Measurements from ENCODE around the gene TMEM203. TPM values are rescaled to one million over a fixed set of nuclear protein-coding genes. Genes with fewer than 3 reads are reported as not detected.

Gene TMEM203
- total RNA-seq, 1 donor from 2014 or later, result 36.5 TPM

DNA sequence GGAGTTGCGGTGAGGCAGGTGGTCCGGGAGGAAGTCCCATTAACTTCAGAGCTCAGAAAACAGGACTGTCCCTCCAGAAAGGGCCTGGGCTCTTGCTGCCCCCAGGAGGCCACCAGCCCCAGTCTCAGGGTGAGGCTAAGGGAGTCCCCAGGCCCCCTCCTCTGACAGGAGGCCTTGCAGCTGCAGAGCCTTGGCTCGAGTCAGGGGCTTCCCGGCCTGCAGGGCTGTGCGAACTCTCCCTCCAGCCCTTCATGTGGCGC is 42.4 kb upstream of the TMEM203 start:
- Mint-ChIP-seq H3K4me1 (ENCODE audit: low read depth, unreplicated experiment) (peaks cover under 1% of the 10 kb centered on the region), H3K36me3 (ENCODE audit: unreplicated experiment) (no peaks in the 10 kb centered on the region), H3K4me3 (ENCODE audit: unreplicated experiment) (no peak overlapping the region), H3K27me3 (ENCODE audit: unreplicated experiment) (peaks cover 1% of the 10 kb centered on the region), H3K27ac (ENCODE audit: unreplicated experiment) (no peak overlapping the region), H3K9me3 (ENCODE audit: unreplicated experiment) (no peaks in the 10 kb centered on the region)
- TF ChIP-seq, protein P1, sequence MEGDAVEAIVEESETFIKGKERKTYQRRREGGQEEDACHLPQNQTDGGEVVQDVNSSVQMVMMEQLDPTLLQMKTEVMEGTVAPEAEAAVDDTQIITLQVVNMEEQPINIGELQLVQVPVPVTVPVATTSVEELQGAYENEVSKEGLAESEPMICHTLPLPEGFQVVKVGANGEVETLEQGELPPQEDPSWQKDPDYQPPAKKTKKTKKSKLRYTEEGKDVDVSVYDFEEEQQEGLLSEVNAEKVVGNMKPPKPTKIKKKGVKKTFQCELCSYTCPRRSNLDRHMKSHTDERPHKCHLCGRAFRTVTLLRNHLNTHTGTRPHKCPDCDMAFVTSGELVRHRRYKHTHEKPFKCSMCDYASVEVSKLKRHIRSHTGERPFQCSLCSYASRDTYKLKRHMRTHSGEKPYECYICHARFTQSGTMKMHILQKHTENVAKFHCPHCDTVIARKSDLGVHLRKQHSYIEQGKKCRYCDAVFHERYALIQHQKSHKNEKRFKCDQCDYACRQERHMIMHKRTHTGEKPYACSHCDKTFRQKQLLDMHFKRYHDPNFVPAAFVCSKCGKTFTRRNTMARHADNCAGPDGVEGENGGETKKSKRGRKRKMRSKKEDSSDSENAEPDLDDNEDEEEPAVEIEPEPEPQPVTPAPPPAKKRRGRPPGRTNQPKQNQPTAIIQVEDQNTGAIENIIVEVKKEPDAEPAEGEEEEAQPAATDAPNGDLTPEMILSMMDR (IDR thresholded peaks at IDR 0.05; ENCODE audit: partially characterized antibody, unreplicated experiment), result no peak
- DNase-seq, result no peak

DNA sequence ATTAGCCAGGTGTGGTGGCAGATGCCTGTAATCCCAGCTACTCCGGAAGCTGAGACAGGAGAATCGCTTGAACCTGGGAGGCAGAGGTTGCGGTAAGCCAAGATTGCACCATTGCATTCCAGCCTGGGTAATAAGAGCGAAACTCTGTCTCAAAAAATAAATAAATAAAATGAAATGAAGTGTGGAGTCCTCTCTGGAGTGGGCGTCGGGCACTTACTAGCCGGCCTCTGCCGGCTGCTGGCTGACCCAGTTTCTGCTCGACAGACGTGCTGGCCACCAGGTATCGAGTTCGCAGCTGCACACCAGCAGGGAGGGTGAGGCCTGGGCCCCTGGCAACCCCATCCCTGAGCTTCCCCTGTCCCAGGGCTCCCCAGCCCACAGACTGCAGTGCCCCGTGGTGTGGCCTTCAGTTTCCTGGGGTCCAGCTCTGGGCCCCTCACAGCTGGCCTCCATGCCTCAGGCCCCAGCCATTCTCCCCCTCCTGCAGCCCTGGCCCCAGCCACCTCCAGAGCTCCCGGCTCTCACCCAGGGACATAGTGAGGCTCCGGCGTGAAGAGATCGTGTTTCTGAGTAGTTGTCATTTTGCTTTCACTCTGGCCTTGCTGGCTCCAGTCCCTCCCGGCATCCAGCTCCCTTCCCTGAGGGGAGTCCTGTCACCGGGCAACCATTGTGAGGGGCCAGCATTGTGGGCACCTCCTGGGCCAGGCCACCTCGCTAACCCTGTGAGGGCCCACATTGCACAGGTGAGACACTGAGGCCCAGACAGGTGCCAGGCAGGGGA is 41.9 kb upstream of the TMEM203 start:
- TF ChIP-seq, protein P1 (IDR thresholded peaks at IDR 0.05; ENCODE audit: partially characterized antibody, unreplicated experiment), result no peak

DNA sequence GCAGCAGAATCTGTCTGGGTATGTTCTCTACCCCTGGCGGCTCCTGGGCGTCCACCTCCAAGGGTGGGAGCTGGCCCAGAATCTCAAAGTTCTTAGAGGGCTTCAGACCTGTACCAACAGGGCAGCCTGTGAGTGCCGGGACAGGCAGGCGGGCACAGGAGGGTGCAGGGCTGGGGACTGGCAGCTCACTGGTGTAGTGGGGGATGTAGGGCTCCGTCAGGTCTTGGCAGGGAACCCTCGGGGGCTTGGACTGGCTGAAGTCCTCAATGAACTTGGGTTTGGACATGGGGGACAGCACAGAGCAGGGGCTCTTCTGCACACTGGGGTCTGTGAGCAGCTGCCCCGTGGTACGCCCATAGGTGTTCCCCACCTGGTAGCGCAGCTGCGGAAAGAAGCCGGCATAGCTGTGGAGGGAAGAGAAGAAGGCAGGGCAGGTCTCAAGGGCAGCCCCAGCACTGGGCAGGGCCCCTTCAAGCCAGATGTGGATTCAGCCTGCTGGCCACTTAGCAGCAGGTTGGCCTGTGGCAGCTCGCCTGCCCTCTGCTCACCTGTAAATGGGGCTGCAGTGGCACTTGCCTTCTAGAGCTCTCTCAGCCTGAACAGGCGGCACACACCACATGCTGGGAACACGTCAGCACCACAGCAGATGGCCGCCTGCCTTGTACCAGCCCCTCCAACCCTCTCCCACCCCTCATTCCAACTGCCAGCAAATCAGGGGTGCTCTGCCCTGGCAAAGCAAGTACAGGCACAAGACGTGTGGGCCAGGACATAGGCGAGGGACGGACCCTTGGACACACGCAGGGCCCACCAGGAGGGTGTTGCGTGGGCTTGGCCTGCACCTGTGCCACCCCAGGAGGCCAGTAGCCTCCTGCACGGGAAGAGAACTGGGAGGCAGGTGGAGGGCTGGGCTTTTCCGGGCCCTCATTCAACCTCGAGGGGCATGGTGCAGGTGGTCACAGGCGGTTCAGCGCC is 40.3 kb upstream of the TMEM203 start:
- no peaks in the 10 kb centered on the region for H3K36me3 Mint-ChIP-seq (ENCODE audit: unreplicated experiment)
- H3K9me3 Mint-ChIP-seq (ENCODE audit: unreplicated experiment), result no peaks in the 10 kb centered on the region
- no peak for DNase-seq
- peaks cover 7% of the 10 kb centered on the region for H3K4me1 Mint-ChIP-seq (ENCODE audit: low read depth, unreplicated experiment)
- no peak overlapping the region for H3K4me3 Mint-ChIP-seq (ENCODE audit: unreplicated experiment)
- peaks cover 11% of the 10 kb centered on the region for H3K27me3 Mint-ChIP-seq (ENCODE audit: unreplicated experiment)
- H3K27ac Mint-ChIP-seq (ENCODE audit: unreplicated experiment), result no peak overlapping the region
- TF ChIP-seq, protein P1 (IDR thresholded peaks at IDR 0.05; ENCODE audit: partially characterized antibody, unreplicated experiment), result no peak

More for the DNA sequence above, 41.9 kb upstream of the TMEM203 start:
- Mint-ChIP-seq H3K27me3 (ENCODE audit: unreplicated experiment) (peaks cover 7% of the 10 kb centered on the region), H3K9me3 (ENCODE audit: unreplicated experiment) (no peaks in the 10 kb centered on the region), H3K4me3 (ENCODE audit: unreplicated experiment) (no peak overlapping the region), H3K27ac (ENCODE audit: unreplicated experiment) (no peak overlapping the region), H3K36me3 (ENCODE audit: unreplicated experiment) (no peaks in the 10 kb centered on the region), H3K4me1 (ENCODE audit: low read depth, unreplicated experiment) (peaks cover 6% of the 10 kb centered on the region)
- no peak for DNase-seq

DNA sequence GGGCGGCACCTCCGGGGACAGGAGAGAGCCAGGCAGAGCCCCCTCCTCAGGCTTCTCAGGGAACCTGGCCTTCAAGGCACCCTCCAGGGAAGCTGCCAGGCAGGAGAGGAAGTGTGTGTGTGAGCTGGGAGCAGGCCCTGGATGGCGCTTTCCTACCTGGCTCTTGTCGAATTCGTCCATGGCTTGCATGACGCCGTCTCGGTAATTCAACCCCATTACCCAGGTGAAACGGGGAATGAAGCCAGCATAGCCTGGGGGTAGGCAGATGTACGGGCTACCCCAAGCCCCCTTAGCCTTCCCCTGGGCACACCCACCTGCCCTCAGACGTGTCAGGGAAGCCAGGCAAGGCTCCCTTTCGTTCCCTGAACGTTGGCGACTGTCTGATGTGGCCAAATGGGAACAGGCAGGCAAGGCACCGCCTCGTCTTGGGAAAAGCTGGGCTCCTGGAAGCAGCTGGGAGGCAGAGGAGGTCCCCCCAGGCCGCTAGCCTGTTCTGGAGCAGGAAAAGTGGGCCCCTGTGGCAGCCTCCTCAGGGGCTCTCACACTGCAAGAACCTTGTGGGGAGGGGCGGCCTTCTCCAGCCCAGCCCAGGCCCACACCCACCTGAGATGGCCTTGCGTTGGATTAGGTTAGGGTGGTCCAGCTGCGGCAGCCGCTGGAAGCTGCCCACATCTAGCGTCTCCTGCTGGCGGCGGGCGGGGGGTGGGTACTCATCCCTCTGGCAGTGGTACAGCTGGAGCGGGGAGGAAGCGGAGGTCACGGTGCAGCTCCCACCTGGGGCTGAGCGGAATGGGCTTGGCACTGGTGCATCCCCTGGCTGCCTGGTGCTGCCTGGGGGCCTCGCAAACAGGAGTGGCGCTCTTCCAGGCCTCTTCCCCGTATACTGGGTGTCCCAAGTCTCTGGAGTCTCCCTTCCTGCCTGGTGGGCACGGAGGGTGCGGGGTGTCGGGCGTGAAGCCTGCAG is 39.3 kb upstream of the TMEM203 start:
- Mint-ChIP-seq H3K9me3 (ENCODE audit: unreplicated experiment) (no peaks in the 10 kb centered on the region), H3K4me1 (ENCODE audit: low read depth, unreplicated experiment) (peaks cover 7% of the 10 kb centered on the region), H3K27ac (ENCODE audit: unreplicated experiment) (no peak overlapping the region), H3K36me3 (ENCODE audit: unreplicated experiment) (no peaks in the 10 kb centered on the region), H3K27me3 (ENCODE audit: unreplicated experiment) (peaks cover 12% of the 10 kb centered on the region), H3K4me3 (ENCODE audit: unreplicated experiment) (no peak overlapping the region)
- DNase-seq, result no peak
- TF ChIP-seq, protein P1 (IDR thresholded peaks at IDR 0.05; ENCODE audit: partially characterized antibody, unreplicated experiment), result no peak

Measured in glutamatergic neuron (in vitro differentiated cells).